Measurements from ENCODE around the gene ABCC12.
A peak's percentile ranks its signal among the peaks of the same experiment; 100 is the strongest.
"Not testable (repeated sequence)": the region's sequence is repeated elsewhere in the genome, so short reads cannot be mapped to it uniquely, and the experiment has no call there.

Gene ABCC12

GRCh38 chr16:48155926-48156789 is at the start of gene ABCC12:
Gene ABCC12 (minus strand): TSS chr16:48155993. CDS start chr16:48146424, 9,569 bp downstream.
- no peak for DNase-seq (ENCODE audit: low spot score)

DNA sequence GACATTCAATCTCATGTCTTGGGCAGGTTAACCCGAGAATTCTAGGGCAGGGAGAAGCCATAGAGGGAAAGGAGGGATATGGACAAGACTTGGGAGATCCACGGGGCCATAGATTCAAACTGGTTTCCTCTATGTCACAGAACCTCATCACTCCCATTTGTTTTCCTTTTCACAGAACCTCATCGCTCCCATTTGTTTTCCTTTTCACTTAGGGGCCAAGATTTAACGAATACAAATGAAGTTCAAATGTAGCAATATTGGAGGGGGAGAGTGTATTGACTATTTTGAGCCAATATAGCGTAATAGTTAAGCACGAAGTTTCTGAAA is 49.0 kb upstream of the ABCC12 start:
- no peak for DNase-seq (ENCODE audit: low spot score)

GRCh38 chr16:48203974-48204824 is 48.4 kb upstream of the ABCC12 start:
- no peak for DNase-seq (ENCODE audit: low spot score)

DNA sequence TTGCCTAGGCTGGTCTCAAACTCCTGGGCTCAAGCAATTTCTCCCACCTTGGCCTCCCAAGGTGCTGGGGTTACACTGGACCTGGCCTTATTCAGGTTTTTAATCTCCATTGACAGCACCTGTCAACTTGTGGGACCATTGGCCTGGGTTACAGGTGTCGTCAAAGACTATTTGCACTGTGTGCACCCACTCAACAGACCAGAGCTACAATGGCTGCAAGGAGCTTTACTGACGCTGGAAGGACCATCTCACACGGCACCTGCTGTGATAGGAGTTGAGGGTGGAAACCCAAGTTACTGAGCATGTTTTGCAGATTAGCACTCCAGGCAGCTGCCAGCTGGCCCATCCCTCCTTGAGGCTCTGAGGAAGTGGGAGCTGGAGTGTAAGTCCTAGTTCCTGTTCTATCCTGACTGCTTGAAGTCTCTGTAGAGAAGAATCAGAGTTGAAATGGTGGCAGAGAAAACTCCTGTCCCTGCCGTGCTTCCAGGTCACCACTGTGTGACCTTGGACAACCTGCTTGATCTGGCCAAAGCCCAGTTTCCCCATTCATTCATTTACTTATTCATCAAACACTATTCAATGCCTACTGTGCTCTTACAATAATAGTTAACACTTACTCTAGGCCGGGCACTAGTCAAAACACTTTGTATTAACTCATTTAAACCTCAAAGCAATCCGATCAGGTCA is 45.9 kb upstream of the ABCC12 start:
- no peak for DNase-seq (ENCODE audit: low spot score)

- DNase-seq (ENCODE audit: low spot score): no peak
Observed at GRCh38 chr16:48197294-48197693, 41.5 kb upstream of the ABCC12 start.

GRCh38 chr16:48194828-48195556 is 39.2 kb upstream of the ABCC12 start:
- peak; percentile 2 for DNase-seq (ENCODE audit: low spot score)

GRCh38 chr16:48193846-48194245 is 38.1 kb upstream of the ABCC12 start:
- no peak for DNase-seq (ENCODE audit: low spot score)

- no peak for DNase-seq (ENCODE audit: low spot score)
Observed at GRCh38 chr16:48188449-48189102, 32.8 kb upstream of the ABCC12 start.

DNA sequence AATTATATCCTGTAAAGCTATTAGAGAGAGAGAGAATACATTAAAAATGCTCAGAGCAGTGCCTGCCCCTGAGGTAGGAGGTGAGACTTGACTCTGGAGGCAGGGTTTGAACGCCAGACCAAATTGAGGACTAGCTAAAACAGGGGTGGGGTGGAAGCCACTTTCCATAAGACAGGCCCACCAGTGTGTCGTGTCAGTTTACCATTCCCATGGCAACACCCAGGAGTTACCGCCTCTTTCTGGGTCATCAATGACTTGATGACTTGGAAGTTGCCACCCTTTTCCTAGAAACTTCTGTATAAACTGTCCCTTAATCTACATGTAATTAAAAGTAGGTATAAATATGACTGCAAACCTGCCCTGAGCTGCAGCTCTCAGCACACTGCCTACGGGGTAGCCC is 32.0 kb upstream of the ABCC12 start:
- DNase-seq (ENCODE audit: low spot score): no peak

DNA sequence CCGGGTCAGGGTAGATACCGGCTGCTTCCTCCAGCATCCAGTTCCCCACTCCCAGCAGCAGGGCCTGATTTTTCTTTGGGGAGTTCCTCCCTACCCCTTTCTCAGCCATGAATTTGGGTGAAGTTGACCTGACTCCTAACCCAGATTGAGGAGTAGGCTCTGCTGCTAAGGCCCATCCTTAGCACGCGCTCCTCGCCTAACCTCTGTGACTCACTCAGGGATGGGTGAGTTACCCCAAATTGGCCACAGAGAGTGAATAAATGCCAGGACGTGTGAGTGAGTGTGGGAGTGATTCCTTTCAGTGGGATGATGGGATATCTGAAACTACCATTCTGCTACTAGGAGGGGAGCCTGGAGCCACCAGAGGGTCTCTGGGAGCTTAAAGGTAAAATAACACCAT is 28.9 kb upstream of the ABCC12 start:
- no peak for DNase-seq (ENCODE audit: low spot score)

DNA sequence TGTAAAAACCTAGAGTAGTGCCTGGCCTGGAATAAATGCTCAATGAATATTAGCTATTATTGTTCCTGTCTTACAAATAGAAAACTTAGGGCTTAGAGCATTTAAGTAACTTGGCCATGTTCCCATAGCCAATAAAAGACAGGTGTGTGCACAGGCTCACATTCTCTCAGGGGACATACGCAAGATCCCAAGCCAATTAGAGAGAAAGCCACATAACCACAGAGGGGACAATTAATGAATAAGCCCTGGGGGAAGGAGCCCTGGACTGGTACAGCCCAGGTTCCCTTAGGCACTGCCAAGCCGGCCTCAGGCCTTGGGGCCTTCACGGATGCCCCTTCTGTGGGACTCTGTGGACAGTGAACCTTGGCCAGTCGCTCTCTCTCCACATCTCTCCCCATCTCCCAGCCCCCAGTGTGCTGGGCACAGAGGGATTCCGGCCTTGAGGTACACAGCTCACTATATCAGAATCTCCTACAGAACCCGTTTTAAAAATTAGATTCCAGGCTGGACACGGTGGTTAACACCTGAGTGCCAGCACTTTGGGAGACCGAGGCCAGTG is 27.3 kb upstream of the ABCC12 start:
- no peak for DNase-seq (ENCODE audit: low spot score)

DNA sequence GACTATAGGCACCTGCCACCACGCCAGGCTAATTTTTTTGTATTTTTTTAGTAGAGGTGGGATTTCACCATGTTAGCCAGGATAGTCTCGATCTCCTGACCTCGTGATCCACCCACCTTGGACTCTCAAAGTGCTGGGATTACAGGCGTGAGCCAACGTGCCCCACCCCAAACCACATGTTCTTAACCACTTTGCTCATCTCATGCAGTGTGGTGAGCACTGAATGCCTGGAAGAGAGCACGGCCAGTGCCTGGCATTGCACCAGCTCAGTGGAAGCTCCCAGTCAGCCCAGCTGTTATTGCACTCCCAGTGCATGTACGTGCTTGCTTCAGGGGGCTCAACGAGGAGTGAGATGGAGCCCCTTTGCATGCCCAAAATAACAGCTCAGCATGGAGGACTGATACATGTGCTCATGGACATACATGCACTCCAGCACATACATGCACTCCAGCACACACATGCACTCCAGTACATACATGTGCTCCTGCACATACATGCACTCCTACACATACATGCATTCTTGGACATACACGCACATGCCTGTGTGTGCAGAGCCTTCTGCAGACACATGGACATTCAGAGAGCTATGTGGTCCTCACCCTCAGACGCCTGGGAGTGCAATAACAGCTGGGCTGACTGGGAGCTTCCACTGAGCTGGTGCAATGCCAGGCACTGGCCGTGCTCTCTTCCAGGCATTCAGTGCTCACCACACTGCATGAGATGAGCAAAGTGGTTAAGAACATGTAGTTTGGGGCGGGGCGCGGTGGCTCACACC is 26.1 kb upstream of the ABCC12 start:
- DNase-seq (ENCODE audit: low spot score): not testable (repeated sequence)

DNA sequence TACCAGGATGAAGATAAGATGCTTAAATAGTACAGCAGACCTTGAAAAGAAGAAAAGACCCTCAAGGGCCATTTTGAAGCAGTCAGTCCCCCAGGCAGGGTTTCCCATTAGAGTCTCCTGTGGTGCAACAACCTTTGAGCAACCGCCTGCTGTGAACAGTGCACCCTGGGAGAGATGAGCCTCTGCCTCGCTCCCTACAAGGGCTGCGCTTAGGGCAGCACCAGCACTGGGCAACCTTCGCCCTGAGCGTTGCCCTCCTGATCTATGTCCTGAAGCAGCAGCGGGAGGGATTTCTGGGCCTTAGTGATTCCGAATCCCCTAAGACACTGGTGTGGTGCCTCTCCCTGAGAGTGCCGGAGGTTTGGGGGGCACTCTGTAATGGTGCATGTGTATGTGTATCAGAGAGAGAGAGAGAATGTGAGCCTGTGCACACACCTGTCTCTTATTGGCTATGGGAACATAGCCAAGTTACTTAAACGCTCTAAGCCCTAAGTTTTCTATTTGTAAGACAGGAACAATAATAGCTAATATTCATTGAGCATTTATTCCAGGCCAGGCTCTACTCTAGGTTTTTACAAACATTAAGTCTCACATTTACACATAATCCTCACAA is 25.2 kb upstream of the ABCC12 start:
- DNase-seq (ENCODE audit: low spot score): no peak

GRCh38 chr16:48176635-48177408 is 21.0 kb upstream of the ABCC12 start:
- no peak for DNase-seq (ENCODE audit: low spot score)

DNA sequence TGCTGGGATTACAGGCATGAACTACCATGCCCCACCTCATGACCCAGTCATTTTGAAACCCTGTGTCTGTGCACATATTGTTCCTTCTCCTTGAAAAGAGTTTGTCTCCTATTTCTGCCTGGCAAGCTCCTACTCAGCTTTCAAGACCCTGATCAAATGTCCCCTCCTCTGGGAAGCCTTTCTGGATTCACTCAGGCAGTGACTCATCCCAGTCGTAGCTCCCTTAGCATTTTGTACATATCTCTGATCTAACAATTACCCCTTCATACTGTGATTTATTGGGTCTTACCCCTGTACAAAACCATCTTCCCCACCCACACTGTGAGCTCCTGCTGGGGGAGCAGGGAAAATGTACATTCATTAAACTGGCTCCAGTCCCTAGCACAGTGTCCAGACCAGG is 18.1 kb upstream of the ABCC12 start:
- DNase-seq (ENCODE audit: low spot score): no peak

DNA sequence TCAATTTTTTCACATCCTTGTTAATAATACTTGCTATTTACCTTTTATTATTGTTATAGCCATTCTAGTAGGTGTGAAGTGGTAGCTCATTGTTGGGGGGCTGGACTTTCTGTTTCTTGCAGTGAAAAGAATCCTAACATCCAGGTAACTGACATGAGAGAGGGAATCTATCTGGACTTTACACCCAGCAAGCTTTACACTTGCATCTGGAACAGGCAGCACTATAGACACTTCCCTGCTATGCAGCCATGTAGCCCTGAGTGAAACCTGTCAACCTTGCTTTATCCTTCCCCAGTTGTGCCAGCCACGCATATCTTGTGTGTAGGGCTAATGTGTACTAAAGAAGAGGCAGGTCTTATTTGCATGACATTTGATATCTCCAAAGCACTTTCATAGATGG is 16.9 kb upstream of the ABCC12 start:
- no peak for DNase-seq (ENCODE audit: low spot score)

DNA sequence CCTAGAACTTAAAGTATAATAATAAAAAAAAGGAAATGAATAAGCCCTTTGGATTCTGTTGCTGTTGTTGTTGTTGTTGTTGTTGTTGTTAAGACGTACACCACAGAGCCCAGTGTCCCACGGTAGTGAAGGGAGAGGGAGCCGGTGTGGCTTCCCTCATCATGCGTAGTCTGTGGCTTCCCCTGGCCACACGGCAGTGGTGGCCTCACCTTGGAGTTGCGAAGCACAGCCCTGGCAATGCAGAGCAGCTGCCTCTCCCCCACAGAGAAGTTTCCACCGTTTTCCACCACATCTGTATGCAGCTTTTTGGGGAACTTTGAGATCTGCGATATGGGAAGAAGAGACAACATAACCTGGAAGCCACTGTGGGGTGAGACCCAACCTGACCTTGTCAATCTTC is 14.1 kb upstream of the ABCC12 start:
- no peak for DNase-seq (ENCODE audit: low spot score)

DNA sequence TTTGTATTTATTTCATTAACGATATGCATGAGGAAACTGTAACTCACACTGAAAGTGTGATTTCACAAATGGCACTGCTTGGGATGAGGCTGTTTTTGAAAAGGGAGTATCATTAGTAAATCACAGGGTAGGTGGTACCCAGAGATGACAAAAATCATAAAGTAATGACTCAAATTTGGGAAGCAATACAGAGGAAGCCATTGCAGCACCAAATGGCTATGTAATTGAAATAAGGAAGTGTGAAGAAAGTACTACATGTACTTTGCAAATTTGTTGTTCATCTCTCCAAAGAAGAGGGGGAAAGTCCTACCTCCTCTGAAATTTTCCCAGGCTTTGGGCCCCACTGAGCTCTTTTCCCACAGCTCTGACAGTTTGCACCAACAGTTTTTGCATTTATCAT is 12.3 kb upstream of the ABCC12 start:
- DNase-seq (ENCODE audit: low spot score): no peak

DNA sequence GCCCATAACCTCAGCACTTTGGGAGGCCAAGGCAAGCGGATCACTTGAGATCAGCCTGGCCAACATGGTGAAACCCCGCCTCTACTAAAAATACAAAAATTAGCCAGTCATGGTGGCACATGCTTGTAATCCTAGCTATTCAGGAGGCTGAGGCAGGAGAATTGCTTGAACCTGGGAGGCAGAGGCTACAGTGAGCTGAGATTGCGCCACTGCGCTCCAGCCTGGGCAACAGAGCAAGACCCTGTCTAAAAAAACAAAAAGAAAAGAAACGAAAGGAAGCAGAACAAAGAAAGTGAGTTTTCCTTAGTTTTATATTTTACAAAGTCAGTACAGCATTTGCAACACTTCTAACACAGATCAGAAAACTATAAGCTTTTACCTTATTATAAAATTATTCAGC is 10.8 kb upstream of the ABCC12 start:
- DNase-seq (ENCODE audit: low spot score): not testable (repeated sequence)

Measured in kidney capillary endothelial cell (primary cell).